H9 (cell line): ENCODE results near the gene CAMTA2. TPM values are rescaled to one million over a fixed set of nuclear protein-coding genes. Genes with fewer than 3 reads are reported as not detected.

Experiments
- DNase-seq: peaks from one replicate; pipeline ENCODE4 v3.0.0-alpha.2; 2017
- H2AFZ ChIP-seq: one replicate; pipeline ENCODE4 v1.6.1; 2013; ENCODE audit warnings: mild to moderate bottlenecking, low read length, control low read depth, moderate library complexity
- H2AK5ac ChIP-seq: 2 replicates; pipeline ENCODE4 v1.6.1; 2013; ENCODE audit warnings: low read length, control low read depth, mixed read lengths; ENCODE audit not compliant: insufficient read length
- H2BK120ac ChIP-seq: one replicate; pipeline ENCODE4 v1.6.1; 2013; ENCODE audit warnings: low read depth, mild to moderate bottlenecking, low read length, control low read depth, inconsistent platforms; ENCODE audit not compliant: poor library complexity, severe bottlenecking
- H2BK12ac ChIP-seq: 2 replicates; pipeline ENCODE4 v1.6.1; 2013; ENCODE audit warnings: low read length, control low read depth, mixed read lengths, low read depth; ENCODE audit not compliant: insufficient read length
- H2BK15ac ChIP-seq: 2 replicates; pipeline ENCODE4 v1.6.1; 2013; ENCODE audit warnings: low read depth, low read length, control low read depth
- H2BK20ac ChIP-seq: one replicate; pipeline ENCODE4 v1.6.1; 2013; ENCODE audit warnings: low read depth, mild to moderate bottlenecking, low read length, control low read depth, inconsistent platforms; ENCODE audit not compliant: poor library complexity, severe bottlenecking
- H2BK5ac ChIP-seq: 2 replicates; pipeline ENCODE4 v1.6.1; 2013; ENCODE audit warnings: low read length, control low read depth, mixed read lengths; ENCODE audit not compliant: insufficient read length
- H3K14ac ChIP-seq: 2 replicates; pipeline ENCODE4 v1.6.1; 2013; ENCODE audit warnings: low read length, control low read depth; ENCODE audit not compliant: insufficient read depth
- H3K18ac ChIP-seq: 2 replicates; pipeline ENCODE4 v1.6.1; 2013; ENCODE audit warnings: low read depth, mild to moderate bottlenecking, mixed read lengths, low read length, control low read depth; ENCODE audit not compliant: insufficient read length
- H3K23ac ChIP-seq: 2 replicates; pipeline ENCODE4 v1.6.1; 2013; ENCODE audit warnings: low read length, control low read depth, mixed read lengths, low read depth; ENCODE audit not compliant: insufficient read length
- H3K23me2 ChIP-seq: 2 replicates; pipeline ENCODE4 v1.6.1; 2013; ENCODE audit warnings: low read depth, mild to moderate bottlenecking, mixed read lengths, low read length, control low read depth; ENCODE audit not compliant: insufficient read length, poor library complexity, severe bottlenecking
- H3K27ac ChIP-seq: 2 replicates; pipeline ENCODE4 v1.5.1; 2013; ENCODE audit warnings: low read length, control low read depth, mixed read lengths, low read depth; ENCODE audit not compliant: insufficient read length
- H3K27me3 ChIP-seq: 2 replicates; pipeline ENCODE4 v1.6.1; 2013; ENCODE audit warnings: low read length, control low read depth, inconsistent platforms; ENCODE audit not compliant: insufficient read depth
- H3K4ac ChIP-seq: 2 replicates; pipeline ENCODE4 v1.6.1; 2013; ENCODE audit warnings: low read depth, mild to moderate bottlenecking, control low read depth, inconsistent platforms, low read length, moderate library complexity
- H3K4me1 ChIP-seq: 2 replicates; pipeline ENCODE4 v1.6.1; 2013; ENCODE audit warnings: low read length, control low read depth, inconsistent platforms; ENCODE audit not compliant: insufficient read depth
- H3K4me2 ChIP-seq: 2 replicates; pipeline ENCODE4 v1.6.1; 2013; ENCODE audit warnings: low read length, control low read depth, mixed read lengths; ENCODE audit not compliant: insufficient read length, insufficient read depth
- H3K56ac ChIP-seq: 2 replicates; pipeline ENCODE4 v1.6.1; 2013; ENCODE audit warnings: low read depth, mild to moderate bottlenecking, mixed read lengths, low read length, control low read depth; ENCODE audit not compliant: insufficient read length
- H3K79me1 ChIP-seq: 2 replicates; pipeline ENCODE4 v1.6.1; 2013; ENCODE audit warnings: low read depth, mild to moderate bottlenecking, moderate library complexity, low read length, control low read depth, inconsistent platforms; ENCODE audit not compliant: insufficient read depth, poor library complexity, severe bottlenecking
- H3K79me2 ChIP-seq: 2 replicates; pipeline ENCODE4 v1.6.1; 2013; ENCODE audit warnings: low read length, control low read depth, inconsistent platforms; ENCODE audit not compliant: insufficient read depth
- H3K9ac ChIP-seq: 2 replicates; pipeline ENCODE4 v1.6.1; 2013; ENCODE audit warnings: low read length, control low read depth, mixed read lengths; ENCODE audit not compliant: insufficient read length; ENCODE audit errors: extremely low read depth
- H3K9me3 ChIP-seq: one replicate; pipeline ENCODE4 v1.6.1; 2013; ENCODE audit warnings: low read depth, low read length, inconsistent platforms; ENCODE audit not compliant: control insufficient read depth
- H3T11ph ChIP-seq: one replicate; pipeline ENCODE4 v1.6.1; 2013; ENCODE audit warnings: mild to moderate bottlenecking, low read length, control low read depth, inconsistent platforms
- H4K20me1 ChIP-seq: one replicate; pipeline ENCODE4 v1.6.1; 2013; ENCODE audit not compliant: control insufficient read depth, insufficient read length, insufficient read depth
- H4K5ac ChIP-seq: 2 replicates; pipeline ENCODE4 v1.6.1; 2013; ENCODE audit warnings: low read depth, mild to moderate bottlenecking, mixed read lengths, low read length, control low read depth; ENCODE audit not compliant: insufficient read length
- H4K8ac ChIP-seq: replicated peaks from 2 replicates; pipeline ENCODE4 v1.6.1; 2013; ENCODE audit warnings: low read length, control low read depth, mixed read lengths, low read depth; ENCODE audit not compliant: insufficient read length
- H4K91ac ChIP-seq: 2 replicates; pipeline ENCODE4 v1.6.1; 2013; ENCODE audit warnings: low read depth, mild to moderate bottlenecking, moderate library complexity, mixed read lengths, low read length, control low read depth; ENCODE audit not compliant: insufficient read length
- H3K27ac Mint-ChIP-seq, 3 experiments: 2 replicates in 2 of 3; 3 replicates in 1 of 3; pipeline ENCODE4 v1.8.0; 2020 to 2021; ENCODE audit warnings: mixed read lengths in 3 of 3, mild to moderate bottlenecking in 1 of 3, moderate library complexity in 1 of 3
- H3K27me3 Mint-ChIP-seq: 2 replicates; pipeline ENCODE4 v1.8.0; 2021; ENCODE audit warnings: low read depth, mild to moderate bottlenecking, moderate library complexity, mixed read lengths
- H3K36me3 Mint-ChIP-seq, 3 experiments: 2 replicates in 2 of 3; 3 replicates in 1 of 3; pipeline ENCODE4 v1.8.0; 2020 to 2021; ENCODE audit warnings: low read depth in 3 of 3, mixed read lengths in 3 of 3; ENCODE audit not compliant: insufficient read depth in 1 of 3
- H3K4me1 Mint-ChIP-seq, 2 experiments: 2 replicates each; pipeline ENCODE4 v1.8.0; 2020; ENCODE audit warnings: mixed read lengths in 2 of 2
- H3K4me3 Mint-ChIP-seq, 2 experiments: 2 replicates in 1 of 2; 3 replicates in 1 of 2; pipeline ENCODE4 v1.8.0; 2020 to 2021; ENCODE audit warnings: mild to moderate bottlenecking in 2 of 2, mixed read lengths in 2 of 2, moderate library complexity in 1 of 2
- H3K9me3 Mint-ChIP-seq, 2 experiments: 2 replicates in 1 of 2; 3 replicates in 1 of 2; pipeline ENCODE4 v1.8.0; 2020; ENCODE audit warnings: mild to moderate bottlenecking in 2 of 2, mixed read lengths in 2 of 2, moderate library complexity in 1 of 2
- WGBS: extraction: QIAGEN DNeasy Blood & Tissue Kit; methylation state at CpG from one replicate; pipeline ENCODE4 v1.1.7; 2013; ENCODE audit warnings: missing lambda C conversion rate, low lambda C conversion rate, mixed read lengths; ENCODE audit not compliant: insufficient read length; ENCODE audit errors: extremely low coverage; 5-methylcytosine and 5-hydroxymethylcytosine counted together
- total RNA-seq: library from RNA; stranded (reverse); gene quantifications from 2 replicates; pipeline ENCODE4 v1.2.1, GENCODE V29; 2021
- TF ChIP-seq, protein P1 (sequence below): fragments of 200-600 bp; sonication (generic); conservative IDR thresholded peaks from 3 replicates; pipeline ENCODE4 v1.8.0; 2021; ENCODE audit warnings: antibody characterized with exemption, mild to moderate bottlenecking

CAMTA2 gene
- total RNA-seq, 1 experiment from 2014 or later: 15.6 TPM

DNA sequence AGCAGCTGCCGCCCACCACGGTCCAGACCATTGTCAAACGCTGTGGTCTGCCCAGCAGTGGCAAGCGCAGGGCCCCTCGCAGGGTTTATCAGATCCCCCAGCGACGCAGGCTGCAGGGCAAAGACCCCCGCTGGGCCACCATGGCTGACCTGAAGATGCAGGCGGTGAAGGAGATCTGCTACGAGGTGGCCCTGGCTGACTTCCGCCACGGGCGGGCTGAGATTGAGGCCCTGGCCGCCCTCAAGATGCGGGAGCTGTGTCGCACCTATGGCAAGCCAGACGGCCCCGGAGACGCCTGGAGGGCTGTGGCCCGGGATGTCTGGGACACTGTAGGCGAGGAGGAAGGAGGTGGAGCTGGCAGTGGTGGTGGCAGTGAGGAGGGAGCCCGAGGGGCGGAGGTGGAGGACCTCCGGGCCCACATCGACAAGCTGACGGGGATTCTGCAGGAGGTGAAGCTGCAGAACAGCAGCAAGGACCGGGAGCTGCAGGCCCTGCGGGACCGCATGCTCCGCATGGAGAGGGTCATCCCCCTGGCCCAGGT is 34.8 kb upstream of the CAMTA2 start:
- Histone ChIP-seq H3K4ac (no peak overlapping the region), H2AK5ac (no peak overlapping the region), H3K27ac (no peak overlapping the region), H4K91ac (no peak overlapping the region), H2BK12ac (no peak overlapping the region), H4K20me1 (no peaks in the 10 kb centered on the region), H3K56ac (no peak overlapping the region), H3K27me3 (no peaks in the 10 kb centered on the region), H3K9ac (no peak overlapping the region), H2BK15ac (no peak overlapping the region), H4K5ac (no peak overlapping the region), H3T11ph (no peak overlapping the region), H2BK120ac (no peak overlapping the region), H3K79me2 (no peaks in the 10 kb centered on the region), H3K18ac (no peak overlapping the region), H3K79me1 (no peaks in the 10 kb centered on the region), H4K8ac (no peak overlapping the region), H2AFZ (no peak overlapping the region), H2BK20ac (no peak overlapping the region), H2BK5ac (no peak overlapping the region), H3K23me2 (no peaks in the 10 kb centered on the region), H3K23ac (no peak overlapping the region), H3K9me3 (no peaks in the 10 kb centered on the region), H3K4me1 (no peaks in the 10 kb centered on the region), H3K14ac (no peak overlapping the region), H3K4me2 (no peak overlapping the region)
- no peak for DNase-seq
- TF ChIP-seq, protein P1, sequence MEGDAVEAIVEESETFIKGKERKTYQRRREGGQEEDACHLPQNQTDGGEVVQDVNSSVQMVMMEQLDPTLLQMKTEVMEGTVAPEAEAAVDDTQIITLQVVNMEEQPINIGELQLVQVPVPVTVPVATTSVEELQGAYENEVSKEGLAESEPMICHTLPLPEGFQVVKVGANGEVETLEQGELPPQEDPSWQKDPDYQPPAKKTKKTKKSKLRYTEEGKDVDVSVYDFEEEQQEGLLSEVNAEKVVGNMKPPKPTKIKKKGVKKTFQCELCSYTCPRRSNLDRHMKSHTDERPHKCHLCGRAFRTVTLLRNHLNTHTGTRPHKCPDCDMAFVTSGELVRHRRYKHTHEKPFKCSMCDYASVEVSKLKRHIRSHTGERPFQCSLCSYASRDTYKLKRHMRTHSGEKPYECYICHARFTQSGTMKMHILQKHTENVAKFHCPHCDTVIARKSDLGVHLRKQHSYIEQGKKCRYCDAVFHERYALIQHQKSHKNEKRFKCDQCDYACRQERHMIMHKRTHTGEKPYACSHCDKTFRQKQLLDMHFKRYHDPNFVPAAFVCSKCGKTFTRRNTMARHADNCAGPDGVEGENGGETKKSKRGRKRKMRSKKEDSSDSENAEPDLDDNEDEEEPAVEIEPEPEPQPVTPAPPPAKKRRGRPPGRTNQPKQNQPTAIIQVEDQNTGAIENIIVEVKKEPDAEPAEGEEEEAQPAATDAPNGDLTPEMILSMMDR: no peak
- H3K27ac Mint-ChIP-seq: no peak overlapping the region
- WGBS: no CpG with 5 or more reads among the region's 30 CpGs
- H3K9me3 Mint-ChIP-seq: no peaks in the 10 kb centered on the region
- H3K4me1 Mint-ChIP-seq: no peaks in the 10 kb centered on the region
- peaks cover 29 to 65% (median 58%) of the 10 kb centered on the region in 3 experiments for H3K36me3 Mint-ChIP-seq
- no peak overlapping the region for H3K4me3 Mint-ChIP-seq
- no peaks in the 10 kb centered on the region for H3K27me3 Mint-ChIP-seq
